ENCODE measurements around the gene MYO18A.

MYO18A gene

GRCh38 chr17:29110372-29110757 is 69.8 kb downstream of the MYO18A start:
- no peak for TF ChIP-seq CTCF (IDR thresholded peaks at IDR 0.05; ENCODE audit: borderline replicate concordance, insufficient read depth, low read depth, low read length)
- H3K4me3 ChIP-seq (ENCODE audit: low read depth, low read length), result no peak overlapping the region

GRCh38 chr17:29109477-29110371 is 70.5 kb downstream of the MYO18A start:
- H3K4me3 ChIP-seq (ENCODE audit: low read depth, low read length), result no peak overlapping the region
- TF ChIP-seq CTCF (IDR thresholded peaks at IDR 0.05; ENCODE audit: borderline replicate concordance, insufficient read depth, low read depth, low read length), result no peak

DNA sequence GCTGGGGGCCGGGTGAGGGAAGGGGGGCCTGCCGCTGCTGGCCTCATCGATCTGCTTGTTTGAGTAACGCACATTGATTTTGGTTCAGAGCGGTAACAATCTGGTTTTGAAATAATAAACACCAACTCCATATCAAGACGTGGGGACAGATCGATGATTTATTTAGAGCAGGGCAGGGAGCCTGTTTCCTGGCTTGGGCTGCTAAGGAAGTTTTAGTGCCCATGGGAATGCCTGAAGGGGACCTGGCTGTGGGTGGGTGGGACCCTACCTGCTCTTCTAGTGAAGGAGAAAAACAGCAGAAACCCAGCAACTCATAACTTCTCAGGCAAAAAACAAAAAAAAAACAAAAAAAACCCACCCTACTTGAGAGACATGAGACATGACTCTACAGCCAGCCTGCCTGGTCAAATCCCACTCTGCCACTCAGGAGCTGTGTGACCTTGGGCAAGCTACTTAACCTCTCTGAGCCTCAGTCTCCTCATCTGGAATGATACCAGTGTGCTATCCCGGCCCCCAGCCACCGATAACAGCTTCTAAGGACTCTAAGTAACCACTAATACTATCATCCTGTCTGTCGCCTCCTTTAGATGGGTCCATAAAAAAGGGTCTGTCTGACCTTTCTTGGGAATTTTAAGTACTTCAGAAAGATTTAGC is 71.2 kb downstream of the MYO18A start:
- TF ChIP-seq CTCF (IDR thresholded peaks at IDR 0.05; ENCODE audit: borderline replicate concordance, insufficient read depth, low read depth, low read length), result no peak

DNA sequence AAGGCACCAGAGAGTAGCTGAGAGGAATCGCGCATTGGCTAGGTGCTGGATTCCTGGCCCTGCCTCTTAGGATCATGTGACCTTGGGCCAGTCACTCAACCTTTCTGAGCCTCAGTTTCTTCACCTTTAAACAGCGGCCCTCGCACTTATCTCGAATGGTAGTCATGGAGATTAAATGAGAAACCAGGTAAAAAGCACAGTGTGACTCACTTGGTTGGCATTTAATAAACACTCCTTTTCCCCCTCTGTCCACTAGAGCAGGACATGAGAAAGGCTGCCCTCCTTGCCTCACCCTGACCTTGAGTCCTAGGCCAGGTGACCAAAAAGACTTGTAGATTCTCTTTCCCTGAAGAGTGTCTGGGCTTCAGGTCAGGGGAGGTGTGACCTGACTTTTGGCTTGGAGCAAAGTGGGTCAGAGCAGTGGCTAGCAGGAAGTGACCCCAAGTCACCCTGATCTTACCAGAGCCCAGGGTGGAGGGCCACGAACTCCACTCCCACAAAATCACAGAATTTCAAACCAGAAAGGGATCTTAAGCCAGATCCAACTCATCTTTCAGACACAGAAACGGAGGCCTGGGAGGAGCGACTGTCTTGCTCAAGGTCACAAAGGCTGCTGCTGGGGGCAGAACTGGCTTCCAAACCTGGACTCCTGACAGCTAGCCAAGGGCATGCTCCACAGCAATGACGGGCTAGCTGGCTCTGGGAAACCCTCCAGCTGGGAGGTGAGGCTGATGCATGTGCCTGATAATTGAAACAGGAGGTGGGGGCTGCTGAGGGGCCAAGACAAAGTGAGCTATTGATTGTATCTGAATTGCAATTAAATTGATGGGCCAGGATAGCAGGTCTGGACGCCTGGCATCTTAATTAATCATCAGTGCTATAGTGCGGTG is 72.0 kb downstream of the MYO18A start:
- no peak overlapping the region for H3K4me3 ChIP-seq (ENCODE audit: low read depth, low read length)
- TF ChIP-seq CTCF (IDR thresholded peaks at IDR 0.05; ENCODE audit: borderline replicate concordance, insufficient read depth, low read depth, low read length), result no peak

More for the DNA sequence above, 71.2 kb downstream of the MYO18A start:
- no peak overlapping the region for H3K4me3 ChIP-seq (ENCODE audit: low read depth, low read length)

DNA sequence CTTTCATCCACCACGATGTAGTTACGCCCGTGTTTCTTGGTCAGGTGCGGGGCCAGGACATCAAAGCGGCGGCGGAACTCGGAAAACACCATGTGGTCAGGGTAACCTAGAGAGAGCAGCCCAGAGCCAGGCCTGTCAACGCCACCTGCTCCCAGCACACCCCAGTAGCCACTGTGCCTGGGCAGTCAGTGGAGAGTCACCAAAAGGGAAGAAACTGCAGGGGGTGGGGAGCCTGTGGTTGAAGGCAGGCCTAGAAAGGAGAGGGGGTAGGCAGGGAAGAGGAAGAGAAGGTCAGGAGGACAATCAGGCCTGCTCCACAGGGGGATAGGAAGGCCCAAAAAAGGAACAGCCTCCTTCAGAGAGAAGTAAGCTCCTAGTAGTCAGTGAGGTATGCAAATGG is 73.1 kb downstream of the MYO18A start:
- no peak for TF ChIP-seq CTCF (IDR thresholded peaks at IDR 0.05; ENCODE audit: borderline replicate concordance, insufficient read depth, low read depth, low read length)
- H3K4me3 ChIP-seq (ENCODE audit: low read depth, low read length), result no peak overlapping the region

DNA sequence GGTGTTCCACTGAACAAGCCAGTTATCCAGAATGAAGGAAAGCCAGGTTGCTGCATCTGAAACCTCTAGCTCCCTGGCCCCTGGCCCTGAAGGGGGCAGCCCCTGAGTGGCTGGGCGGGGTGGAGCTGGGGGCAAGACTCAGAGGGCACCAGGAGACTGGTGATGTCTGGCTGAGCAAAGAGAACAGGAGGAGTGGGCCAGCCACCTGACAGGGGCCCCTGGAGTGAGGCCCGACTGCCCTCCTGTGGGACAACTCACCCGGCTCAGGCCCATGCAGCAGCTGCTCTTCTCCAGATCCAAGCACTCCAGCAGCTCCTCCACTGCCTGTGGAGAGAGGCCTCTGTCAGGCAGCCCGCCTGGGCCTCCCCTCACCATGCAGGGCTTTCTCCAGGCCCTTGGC is 76.9 kb downstream of the MYO18A start:
- TF ChIP-seq CTCF (IDR thresholded peaks at IDR 0.05; ENCODE audit: borderline replicate concordance, insufficient read depth, low read depth, low read length), result no peak
- H3K4me3 ChIP-seq (ENCODE audit: low read depth, low read length), result no peak overlapping the region
